ENCODE data around the gene PRELID2. TPM values are rescaled to one million over a fixed set of nuclear protein-coding genes. Genes with fewer than 3 reads are reported as not detected.

PRELID2 gene
- total RNA-seq, 4 donors from 2014 or later = 9.3 to 19.4 (median 15.7) TPM

- no peak for TF ChIP-seq CTCF (IDR thresholded peaks at IDR 0.05; ENCODE audit: low read depth)
Measured at GRCh38 chr5:145762833-145763232, 72.3 kb downstream of the PRELID2 start.

GRCh38 chr5:145761254-145761653 is 73.9 kb downstream of the PRELID2 start:
- no peak for TF ChIP-seq CTCF (IDR thresholded peaks at IDR 0.05; ENCODE audit: low read depth)

GRCh38 chr5:145760660-145761059 is 74.5 kb downstream of the PRELID2 start:
- TF ChIP-seq CTCF (IDR thresholded peaks at IDR 0.05; ENCODE audit: low read depth) = no peak

GRCh38 chr5:145752947-145753346 is 82.2 kb downstream of the PRELID2 start:
- no peak for TF ChIP-seq CTCF (IDR thresholded peaks at IDR 0.05; ENCODE audit: low read depth)

- TF ChIP-seq CTCF (IDR thresholded peaks at IDR 0.05; ENCODE audit: low read depth) = no peak
Measured at GRCh38 chr5:145752534-145752933, 82.6 kb downstream of the PRELID2 start.

GRCh38 chr5:145750199-145750598 is 84.9 kb downstream of the PRELID2 start:
- TF ChIP-seq CTCF (IDR thresholded peaks at IDR 0.05; ENCODE audit: low read depth) = no peak

- TF ChIP-seq CTCF (IDR thresholded peaks at IDR 0.05; ENCODE audit: low read depth) = no peak
Measured at GRCh38 chr5:145743396-145744061, 91.6 kb downstream of the PRELID2 start.
